Cardiac muscle cell (in vitro differentiated cells and primary cell): ENCODE data around the gene SYPL1. TPM values are rescaled to one million over a fixed set of nuclear protein-coding genes. Genes with fewer than 3 reads are reported as not detected.

Experiments used
- DNase-seq, 2 donors: peaks; one replicate each; pipeline versions ENCODE4 v3.0.0 to v3.0.0-alpha.2; 2010 to 2017; ENCODE audit warnings: low read depth in 1 of 2, low spot score in 1 of 2
- H3K27ac ChIP-seq: fragments of 200-600 bp; sonication (generic); 2 replicates; pipeline ENCODE4 v1.5.1; 2016
- H3K27me3 ChIP-seq: fragments of 200-600 bp; sonication (generic); 2 replicates; pipeline ENCODE4 v1.6.0; 2016; ENCODE audit warnings: control low read depth
- H3K36me3 ChIP-seq: fragments of 200-600 bp; sonication (generic); 2 replicates; pipeline ENCODE4 v1.5.1; 2016; ENCODE audit warnings: control low read depth
- H3K4me1 ChIP-seq: fragments of 200-600 bp; sonication (generic); 2 replicates; pipeline ENCODE4 v1.8.1; 2017; ENCODE audit warnings: low read depth, mild to moderate bottlenecking, mixed run types
- H3K4me3 ChIP-seq: fragments of 200-600 bp; sonication (generic); 2 replicates; pipeline ENCODE4 v1.5.1; 2016; ENCODE audit warnings: mild to moderate bottlenecking
- H3K9me3 ChIP-seq: fragments of 200-600 bp; sonication (generic); 2 replicates; pipeline ENCODE4 v1.5.1; 2017; ENCODE audit warnings: low read depth, mild to moderate bottlenecking, control low read depth
- CTCF ChIP-seq: IDR thresholded peaks from 2 replicates; pipeline ENCODE4 v1.5.1; 2012; ENCODE audit warnings: low read depth, mild to moderate bottlenecking, low read length
- polyA plus RNA-seq: library from polyadenylated mRNA; unstranded; fragments of >200 nt; fragmentation: Nextera tagmentation; extraction: Ambion mirVana; gene quantifications from 2 replicates; pipeline ENCODE4 v1.2.1, GENCODE V29; 2016
- total RNA-seq: library from RNA; depleted of rRNA; stranded (reverse); fragments of >200 nt; gene quantifications from 2 replicates; pipeline ENCODE4 v1.2.3, GENCODE V29; 2016

The SYPL1 gene
- total and polyA plus RNA-seq, 2 experiments from 2014 or later: 37.8 to 80.9 TPM

DNA sequence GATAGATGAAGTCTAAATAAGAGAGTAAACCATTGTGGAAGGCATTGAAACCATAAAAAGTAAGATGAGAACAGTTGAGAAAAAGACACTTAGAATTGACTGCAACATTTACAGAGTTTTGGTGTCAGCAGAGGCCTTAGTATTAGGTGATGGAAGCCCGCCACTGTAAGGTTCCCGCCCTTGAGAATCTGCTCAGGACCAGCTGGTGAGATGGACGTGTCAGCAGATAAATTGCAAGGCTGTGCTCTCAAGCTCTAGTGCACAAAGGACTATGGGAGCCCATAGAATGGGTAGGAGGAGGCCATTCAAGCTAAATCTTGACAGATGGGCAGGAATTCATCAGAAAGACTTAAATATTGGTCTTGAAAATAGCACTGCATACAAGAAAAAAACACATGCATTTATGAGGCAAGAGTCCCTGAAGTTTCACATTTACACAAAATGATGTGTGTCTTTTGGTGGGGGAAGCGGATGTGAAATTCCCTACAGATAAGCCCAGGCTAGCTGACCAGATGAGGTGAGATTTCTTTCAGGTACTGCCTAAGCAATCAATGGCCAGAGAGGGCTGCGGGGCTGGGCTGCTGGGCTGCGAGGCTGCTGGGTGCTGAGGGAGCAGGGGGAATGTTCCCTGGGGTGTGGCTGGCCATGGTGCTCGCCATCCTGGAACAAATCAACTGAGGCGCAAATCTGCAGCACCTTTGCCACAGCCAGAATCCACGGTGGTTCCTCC is 42.5 kb downstream of the SYPL1 start:
- no peaks in the 10 kb centered on the region for H3K27me3 ChIP-seq
- H3K9me3 ChIP-seq: no peaks in the 10 kb centered on the region
- no peak for DNase-seq
- no peak overlapping the region for H3K27ac ChIP-seq
- no peak overlapping the region for H3K4me3 ChIP-seq
- TF ChIP-seq CTCF: no peak
- H3K4me1 ChIP-seq: peaks cover 13% of the 10 kb centered on the region
- H3K36me3 ChIP-seq: no peaks in the 10 kb centered on the region

DNA sequence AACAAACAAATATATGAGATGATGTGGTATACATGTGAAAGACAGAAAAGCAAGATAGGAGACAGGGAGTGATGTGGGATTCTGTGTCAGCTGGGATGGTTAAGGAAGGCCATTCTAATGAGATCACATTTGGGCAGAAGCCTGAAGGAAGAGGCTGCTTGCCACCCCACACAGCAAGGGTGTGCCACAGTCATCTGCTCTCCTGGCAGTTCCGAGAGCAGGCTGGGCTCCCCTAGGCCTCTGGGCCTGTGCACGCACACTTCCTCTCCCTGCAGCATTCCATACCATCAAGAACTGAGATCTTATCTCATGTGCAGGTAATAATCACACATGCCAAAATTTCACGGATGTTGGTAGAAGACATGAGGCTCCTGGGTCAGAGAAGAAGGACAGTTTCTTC is 43.1 kb downstream of the SYPL1 start:
- H3K27ac ChIP-seq: no peak overlapping the region
- H3K9me3 ChIP-seq: no peaks in the 10 kb centered on the region
- no peak for TF ChIP-seq CTCF
- no peaks in the 10 kb centered on the region for H3K27me3 ChIP-seq
- peak in 1 of 2 donors; percentile 7 for DNase-seq
- peaks cover 13% of the 10 kb centered on the region for H3K4me1 ChIP-seq
- no peaks in the 10 kb centered on the region for H3K36me3 ChIP-seq
- H3K4me3 ChIP-seq: no peak overlapping the region

DNA sequence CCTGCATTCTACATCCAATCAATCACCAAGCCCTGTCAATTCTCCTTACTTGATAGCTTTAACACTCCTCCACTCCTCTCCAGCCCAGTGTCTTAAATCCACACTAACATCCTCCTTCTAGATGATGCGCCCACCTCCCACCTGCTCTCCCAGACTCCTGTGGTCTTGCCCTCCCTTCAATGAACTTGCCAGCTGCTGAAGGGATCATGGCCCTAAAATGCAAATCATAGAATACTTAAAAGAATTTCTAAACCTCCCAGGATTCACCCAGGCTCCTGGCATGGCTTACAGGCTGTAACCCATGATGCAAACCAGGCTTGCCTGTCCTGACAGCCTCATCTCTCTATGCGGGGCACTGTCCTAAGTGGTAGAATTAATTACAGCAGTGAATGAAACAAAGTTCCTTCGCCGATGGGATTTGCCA is 43.6 kb downstream of the SYPL1 start:
- Histone ChIP-seq H3K27ac (no peak overlapping the region), H3K9me3 (no peaks in the 10 kb centered on the region), H3K4me3 (no peak overlapping the region), H3K27me3 (no peaks in the 10 kb centered on the region), H3K36me3 (no peaks in the 10 kb centered on the region), H3K4me1 (peaks cover 13% of the 10 kb centered on the region)
- DNase-seq: no peak
- no peak for TF ChIP-seq CTCF

- Histone ChIP-seq H3K36me3 (no peaks in the 10 kb centered on the region), H3K4me1 (peaks cover 12% of the 10 kb centered on the region), H3K9me3 (no peaks in the 10 kb centered on the region), H3K27ac (no peak overlapping the region), H3K27me3 (no peaks in the 10 kb centered on the region), H3K4me3 (no peak overlapping the region)
- TF ChIP-seq CTCF: no peak
- DNase-seq: no peak
Measured at GRCh38 chr7:106067678-106068077, 44.4 kb downstream of the SYPL1 start.

DNA sequence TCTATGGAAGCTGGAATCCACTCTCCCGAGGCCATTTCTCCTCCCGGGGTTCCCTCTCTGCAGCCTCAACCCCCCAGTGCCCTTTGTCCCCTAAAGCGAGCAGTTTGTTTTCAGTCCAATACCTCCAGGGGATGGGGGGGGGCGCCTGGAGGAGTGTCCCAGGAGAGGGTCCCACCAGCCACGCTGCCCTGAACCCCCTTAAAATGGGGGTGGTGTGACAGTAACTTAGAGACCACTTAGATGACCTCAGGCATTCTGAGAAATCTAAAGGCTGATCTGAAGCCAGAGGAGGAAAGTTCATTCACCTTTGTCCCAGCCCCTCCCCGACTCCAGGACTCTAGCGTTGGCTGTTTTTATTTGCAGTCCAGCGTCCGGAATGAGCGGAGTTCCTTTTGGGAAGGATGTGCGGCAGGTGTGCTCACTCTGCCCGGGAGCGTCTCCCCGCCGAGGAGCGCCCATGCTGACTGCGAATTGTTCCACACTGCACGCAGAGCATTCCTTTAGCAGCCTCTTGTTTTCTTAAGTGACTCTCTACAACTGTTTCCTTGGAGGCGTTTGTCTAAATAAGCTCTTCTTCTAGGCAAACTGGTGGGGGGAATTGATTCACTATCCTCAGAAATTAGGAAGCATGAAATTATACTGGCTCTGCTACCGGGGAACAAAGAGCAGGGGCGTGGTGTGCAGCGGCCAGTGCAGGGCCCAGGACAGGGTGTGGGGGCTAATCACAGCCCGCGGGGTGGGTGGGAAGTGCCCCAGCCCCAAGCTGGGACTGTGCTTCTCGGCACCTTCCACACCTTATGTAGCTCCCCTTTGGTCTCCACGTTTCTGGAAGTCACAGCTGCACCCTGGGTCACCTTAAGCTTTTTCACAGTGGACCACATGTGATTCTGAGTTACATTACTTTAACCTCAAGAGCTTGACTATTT is 46.3 kb downstream of the SYPL1 start:
- no peaks in the 10 kb centered on the region for H3K9me3 ChIP-seq
- DNase-seq: no peak
- no peaks in the 10 kb centered on the region for H3K4me1 ChIP-seq
- no peak overlapping the region for H3K4me3 ChIP-seq
- no peak overlapping the region for H3K27ac ChIP-seq
- no peaks in the 10 kb centered on the region for H3K27me3 ChIP-seq
- no peaks in the 10 kb centered on the region for H3K36me3 ChIP-seq
- TF ChIP-seq CTCF: no peak
